Heart left ventricle (tissue), 13 donors: ENCODE data around the gene CAPN12.

Source experiments
- CTCF ChIP-seq, 12 donors: fragments of 200-600 bp; sonication (generic) in 4 of 12; IDR thresholded peaks; one replicate each; pipeline versions ENCODE4 v1.5.0 to v1.8.0; 2018 to 2022; ENCODE audit warnings: antibody characterized with exemption in 12 of 12, mild to moderate bottlenecking in 5 of 12
- POLR2A ChIP-seq, 2 donors: fragments of 450-650 bp; IDR thresholded peaks; one replicate each; pipeline ENCODE4 v1.6.1; 2017; ENCODE audit warnings: antibody characterized with exemption in 2 of 2, mild to moderate bottlenecking in 2 of 2, moderate library complexity in 2 of 2
- donor health status: ischemic (EF 13 %, LVEDD 7.1; RV severe dilation, severe dysfunction).
- donor health status: DM: no; HTN: yes; CAD: no.
- donor health status: DM: no; HTN: no; CAD: no.
- donor health status: ischemic (EF 25% LVEDD 6.9; RV normal size, moderate dysfunction).
- donor health status: ischemic (EF 25% LVEDD 5.7; RV mildly dilated, moderate dysfunction).
- donor health status: ischemic (EF 35%, LVEDD 5.7; RV mildly dilated, moderate dysfunction).
- donor health status: nonischemic (EF 11% LVEDD 7.7; RV severe dilation, severe dysfunction).
- donor health status: DM: yes; HTN: yes; CAD: no.
- donor health status: PGD.
- donor health status: ischemic (EF 29% LVEDD 5.4; RV normal size, mild dysfunction).
- donor health status: nonischemic (EF 23%, LVEDD 6.1; RV moderate dilation, normal function).

DNA sequence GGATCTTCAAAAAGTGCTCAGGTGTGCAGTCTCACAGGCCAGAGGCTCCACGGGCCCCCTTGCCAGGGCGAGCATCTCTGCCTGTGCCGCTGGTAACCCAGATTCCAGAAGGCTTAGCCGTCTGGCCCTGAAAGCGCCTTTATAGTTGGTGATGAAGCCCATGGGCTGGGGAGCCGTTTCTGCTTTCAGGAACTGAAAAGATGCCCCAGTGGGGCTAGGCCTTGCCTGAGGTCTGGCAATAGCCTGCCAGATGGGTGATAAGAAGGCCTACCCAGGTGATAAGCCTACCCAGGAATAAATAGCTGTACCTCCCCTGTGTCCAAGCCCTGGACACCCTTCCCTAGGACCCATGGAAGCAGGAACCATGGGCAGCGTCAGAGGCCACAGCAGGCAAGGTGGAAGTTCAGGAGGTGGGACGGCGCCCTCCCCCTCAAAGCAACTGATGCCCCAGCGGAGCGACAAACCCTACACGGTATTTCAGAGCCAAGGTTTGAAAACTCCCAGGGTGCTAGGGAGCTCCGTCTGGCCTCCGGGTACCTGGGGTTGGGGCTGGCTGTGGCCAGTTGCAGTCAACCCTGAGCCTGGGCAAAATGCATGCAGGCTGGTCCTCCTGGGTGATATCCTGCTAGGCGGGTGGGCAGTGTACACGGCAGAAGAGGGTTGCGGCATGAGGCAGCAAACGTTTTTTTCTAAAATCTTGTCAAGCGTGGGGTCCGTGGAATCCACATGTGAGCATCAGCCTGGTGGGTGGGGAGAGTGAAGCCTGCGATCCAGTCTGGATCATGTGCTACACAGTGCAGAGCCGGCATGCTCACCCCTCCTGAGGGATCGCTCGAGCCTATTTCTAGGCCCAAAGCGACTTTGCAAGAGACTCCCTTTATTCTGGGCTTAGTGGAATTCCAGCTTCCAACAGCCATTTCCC, 51.6 kb downstream of the CAPN12 start:
- TF ChIP-seq CTCF (IDR thresholded peaks at IDR 0.05) (no peak), POLR2A (IDR thresholded peaks at IDR 0.05) (no peak)
